A549 (cell line): ENCODE results near the gene TCFL5.

Experiments used
- CEBPB ChIP-seq, 2 experiments: fragments of >200 bp in 1 of 2; sonication (Bioruptor Twin) in 1 of 2; formaldehyde crosslinking in 1 of 2; IDR thresholded peaks; 2 replicates each; pipeline ENCODE4 v1.6.1; 2012 to 2016
- NPAS2 ChIP-seq: fragments of 250-450 bp; sonication (Bioruptor Pico); IDR thresholded peaks from 2 replicates; pipeline ENCODE4 v1.8.0; 2022; ENCODE audit warnings: mild to moderate bottlenecking, moderate library complexity, borderline replicate concordance
- TF ChIP-seq, protein P1 (sequence below): IDR thresholded peaks from 2 replicates; pipeline ENCODE4 v1.6.1; 2012; ENCODE audit warnings: low read depth, borderline replicate concordance
- TF ChIP-seq, protein P2 (sequence below): fragments of >200 bp; sonication (Bioruptor Twin); formaldehyde crosslinking; IDR thresholded peaks from 3 replicates; pipeline ENCODE4 v1.5.1; 2016

DNA sequence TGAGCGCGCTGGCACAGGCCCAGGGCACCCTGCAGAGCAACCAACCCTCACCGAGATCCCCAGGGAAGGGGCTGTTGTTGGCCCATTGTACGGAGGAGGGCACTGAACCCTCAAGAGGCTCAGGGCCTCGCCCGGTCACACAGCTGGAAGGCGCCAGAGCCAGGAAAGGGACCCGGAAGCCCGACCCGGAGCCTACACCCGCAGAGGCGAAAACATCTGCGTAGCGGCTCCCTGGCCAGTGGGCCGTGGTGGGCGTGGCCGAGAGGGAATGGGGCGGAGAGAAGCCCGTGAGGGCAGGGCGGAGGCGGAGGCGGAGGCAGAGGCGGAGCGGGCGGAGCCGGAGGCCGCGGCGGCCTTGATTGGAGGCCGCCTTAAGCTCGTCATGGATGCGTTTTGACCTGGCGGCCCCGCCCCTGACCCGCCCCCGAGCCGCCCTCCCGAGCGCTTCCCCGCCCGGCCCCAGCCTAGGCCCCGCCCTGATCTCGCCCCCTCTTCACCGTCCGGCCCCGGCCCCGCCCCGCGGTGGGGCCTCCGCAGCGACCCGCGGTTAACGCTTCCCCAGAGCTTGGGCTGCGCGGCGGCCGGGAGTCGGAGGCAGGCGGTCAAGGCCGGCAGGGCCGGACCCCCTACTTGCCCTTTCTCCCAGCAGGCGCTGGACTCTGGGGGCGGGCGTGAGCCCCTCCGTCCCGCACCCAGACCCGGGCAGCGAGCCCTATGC is 67.5 kb downstream of the TCFL5 start:
- TF ChIP-seq, protein P1, sequence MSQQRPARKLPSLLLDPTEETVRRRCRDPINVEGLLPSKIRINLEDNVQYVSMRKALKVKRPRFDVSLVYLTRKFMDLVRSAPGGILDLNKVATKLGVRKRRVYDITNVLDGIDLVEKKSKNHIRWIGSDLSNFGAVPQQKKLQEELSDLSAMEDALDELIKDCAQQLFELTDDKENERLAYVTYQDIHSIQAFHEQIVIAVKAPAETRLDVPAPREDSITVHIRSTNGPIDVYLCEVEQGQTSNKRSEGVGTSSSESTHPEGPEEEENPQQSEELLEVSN = 0 out of 2 replicates have a peak, but pooled peaks have one; percentile 24
- TF ChIP-seq, protein P2, sequence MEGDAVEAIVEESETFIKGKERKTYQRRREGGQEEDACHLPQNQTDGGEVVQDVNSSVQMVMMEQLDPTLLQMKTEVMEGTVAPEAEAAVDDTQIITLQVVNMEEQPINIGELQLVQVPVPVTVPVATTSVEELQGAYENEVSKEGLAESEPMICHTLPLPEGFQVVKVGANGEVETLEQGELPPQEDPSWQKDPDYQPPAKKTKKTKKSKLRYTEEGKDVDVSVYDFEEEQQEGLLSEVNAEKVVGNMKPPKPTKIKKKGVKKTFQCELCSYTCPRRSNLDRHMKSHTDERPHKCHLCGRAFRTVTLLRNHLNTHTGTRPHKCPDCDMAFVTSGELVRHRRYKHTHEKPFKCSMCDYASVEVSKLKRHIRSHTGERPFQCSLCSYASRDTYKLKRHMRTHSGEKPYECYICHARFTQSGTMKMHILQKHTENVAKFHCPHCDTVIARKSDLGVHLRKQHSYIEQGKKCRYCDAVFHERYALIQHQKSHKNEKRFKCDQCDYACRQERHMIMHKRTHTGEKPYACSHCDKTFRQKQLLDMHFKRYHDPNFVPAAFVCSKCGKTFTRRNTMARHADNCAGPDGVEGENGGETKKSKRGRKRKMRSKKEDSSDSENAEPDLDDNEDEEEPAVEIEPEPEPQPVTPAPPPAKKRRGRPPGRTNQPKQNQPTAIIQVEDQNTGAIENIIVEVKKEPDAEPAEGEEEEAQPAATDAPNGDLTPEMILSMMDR = no peak
- no peak for TF ChIP-seq CEBPB (IDR thresholded peaks at IDR 0.05)
- TF ChIP-seq NPAS2 = no peak
